ENCODE results near the gene CEP63. TPM values are rescaled to one million over a fixed set of nuclear protein-coding genes. Genes with fewer than 3 reads are reported as not detected.

Gene CEP63
- total RNA-seq, 2 experiments from 2014 or later: 21.8 to 22.0 TPM

DNA sequence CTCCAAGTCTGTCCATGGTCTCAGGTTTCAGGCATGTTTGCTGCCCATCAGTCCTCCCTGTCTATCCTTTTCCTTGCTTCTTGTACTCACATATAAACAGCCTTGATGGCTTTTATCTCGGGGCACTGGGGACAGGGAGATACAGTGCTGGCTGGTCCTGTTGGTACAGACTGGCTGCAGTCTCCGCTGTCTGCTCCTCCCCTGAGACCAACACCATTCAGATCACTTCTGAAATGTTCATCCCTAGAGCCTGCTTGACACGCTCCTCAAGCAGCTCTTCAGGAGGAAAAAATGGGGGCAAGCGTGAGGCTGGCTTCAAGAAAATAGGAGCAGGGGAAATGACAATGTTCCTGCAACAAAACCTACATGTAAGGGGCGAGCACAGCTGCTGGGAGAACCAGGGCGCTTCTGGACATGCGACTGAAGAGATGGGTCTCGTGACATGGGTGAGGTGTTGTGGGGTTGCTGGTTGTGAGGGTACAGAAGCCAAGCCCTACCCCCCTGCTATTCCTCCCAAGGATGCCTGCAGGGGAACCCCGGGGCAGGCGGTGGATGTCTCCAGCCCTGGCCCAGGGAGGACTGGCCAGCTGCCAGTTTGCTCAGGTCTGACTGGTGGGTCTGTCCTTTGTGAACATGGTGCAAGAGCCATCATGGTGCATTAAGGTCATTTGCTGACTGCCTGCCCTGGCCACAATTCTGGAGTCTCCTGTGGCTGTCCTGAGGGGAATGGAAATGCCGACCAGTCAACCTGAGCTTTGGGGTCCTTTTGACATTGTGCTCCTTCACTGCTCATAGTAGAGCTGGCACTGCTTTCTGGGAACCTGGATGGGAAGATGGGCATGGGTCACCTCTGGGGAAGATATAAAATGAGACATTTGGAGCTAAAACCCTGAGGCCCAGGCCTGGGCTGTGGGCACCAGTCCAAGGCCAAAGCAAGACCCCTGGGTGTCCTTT is 124.9 kb downstream of the CEP63 start:
- no peaks in the 10 kb centered on the region for H3K36me3 Mint-ChIP-seq
- peaks cover 5% of the 10 kb centered on the region for H3K27me3 Mint-ChIP-seq
- no peak for DNase-seq
- H3K4me3 Mint-ChIP-seq: no peak overlapping the region
- H3K9me3 Mint-ChIP-seq: no peaks in the 10 kb centered on the region
- H3K4me1 Mint-ChIP-seq: no peaks in the 10 kb centered on the region
- H3K27ac Mint-ChIP-seq: no peak overlapping the region

DNA sequence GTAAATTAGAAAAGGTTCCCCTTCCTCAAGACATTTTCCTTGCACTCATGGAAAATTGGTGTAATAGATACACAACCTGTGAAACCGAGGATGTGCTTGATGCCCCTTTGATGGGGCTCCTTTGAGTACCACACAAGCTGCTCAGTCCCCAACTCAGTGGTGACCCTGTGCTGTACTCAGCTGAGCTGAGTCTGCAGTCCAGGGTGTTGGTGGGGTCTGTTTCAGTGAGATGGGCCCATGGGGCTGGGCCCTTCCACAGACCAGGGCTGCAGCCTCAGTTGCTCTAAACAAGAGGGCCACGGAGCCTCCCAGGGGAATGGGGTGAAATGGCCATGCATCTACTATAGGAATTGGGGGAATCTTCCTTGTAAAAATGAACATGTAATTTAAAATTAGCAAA is 125.7 kb downstream of the CEP63 start:
- Mint-ChIP-seq H3K4me3 (no peak overlapping the region), H3K27ac (no peak overlapping the region), H3K9me3 (no peaks in the 10 kb centered on the region), H3K27me3 (peaks cover 5% of the 10 kb centered on the region), H3K36me3 (no peaks in the 10 kb centered on the region), H3K4me1 (no peaks in the 10 kb centered on the region)
- DNase-seq: no peak

DNA sequence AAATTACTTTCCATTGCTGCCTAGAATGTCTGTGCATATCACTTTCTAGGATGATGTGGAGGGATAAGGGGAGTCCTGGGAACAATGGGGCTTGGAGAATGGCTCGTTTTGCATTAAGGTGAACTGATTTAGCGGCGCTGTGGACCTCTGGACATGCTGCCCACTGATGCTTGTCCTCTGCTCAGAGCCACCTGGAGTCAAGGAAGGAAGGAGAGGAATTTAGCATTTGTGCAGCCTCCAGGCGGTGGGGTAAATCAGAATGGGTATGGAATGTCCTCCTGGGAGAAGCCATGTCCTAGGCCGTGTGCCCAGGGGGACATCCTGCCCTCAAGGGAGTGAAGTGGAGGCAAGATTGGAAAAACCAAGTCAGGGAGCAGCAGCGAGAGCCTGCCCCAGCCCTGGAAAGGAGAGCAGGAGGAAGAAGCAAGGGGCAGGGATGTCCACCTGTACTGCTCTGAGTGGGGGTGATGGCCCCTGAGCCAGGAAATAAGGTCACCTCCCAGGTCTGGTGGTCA is 127.2 kb downstream of the CEP63 start:
- no peaks in the 10 kb centered on the region for H3K36me3 Mint-ChIP-seq
- no peak for DNase-seq
- H3K27me3 Mint-ChIP-seq: peaks cover 5% of the 10 kb centered on the region
- no peaks in the 10 kb centered on the region for H3K9me3 Mint-ChIP-seq
- no peak overlapping the region for H3K4me3 Mint-ChIP-seq
- no peak overlapping the region for H3K27ac Mint-ChIP-seq
- no peaks in the 10 kb centered on the region for H3K4me1 Mint-ChIP-seq

DNA sequence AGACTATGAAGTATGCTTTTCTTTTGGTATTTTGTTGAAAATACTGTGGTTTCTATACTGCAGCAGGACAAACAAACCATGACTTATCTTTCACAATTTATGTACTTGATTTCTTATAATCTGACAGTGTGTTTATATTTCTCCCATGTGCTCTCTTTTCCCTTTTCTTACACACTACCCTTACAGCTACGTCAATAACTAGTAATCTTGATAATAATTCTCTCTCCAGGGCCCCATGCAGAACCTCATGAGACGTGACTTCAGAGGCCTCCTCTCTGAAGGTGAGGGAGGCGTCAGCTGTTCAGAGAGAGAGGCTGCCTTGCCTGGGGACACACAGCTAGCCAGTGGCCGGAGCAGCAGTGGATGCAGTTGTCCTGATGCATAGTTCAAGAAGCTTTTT is 129.1 kb downstream of the CEP63 start:
- no peak for DNase-seq
- Mint-ChIP-seq H3K27me3 (no peaks in the 10 kb centered on the region), H3K36me3 (no peaks in the 10 kb centered on the region), H3K4me3 (no peak overlapping the region), H3K27ac (no peak overlapping the region), H3K9me3 (no peaks in the 10 kb centered on the region), H3K4me1 (no peaks in the 10 kb centered on the region)

DNA sequence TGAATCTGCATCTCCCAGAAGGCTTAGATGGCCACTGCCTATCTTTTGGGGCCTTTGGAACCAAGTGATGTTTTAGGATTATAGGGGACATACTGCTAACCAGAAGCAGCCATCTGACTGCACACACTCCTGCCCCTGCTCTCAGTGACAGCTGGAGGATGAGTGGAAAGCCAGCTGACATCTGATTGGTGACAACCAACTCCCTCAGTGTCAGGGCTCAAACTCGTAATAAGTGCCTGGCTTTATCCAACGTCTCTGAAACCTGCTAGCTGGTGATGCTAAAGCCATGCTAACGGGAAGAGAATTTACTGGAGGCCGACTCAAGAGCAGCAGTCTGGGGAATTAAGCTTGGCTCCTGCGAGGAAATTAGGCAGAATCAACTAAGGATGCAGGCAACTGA is 129.9 kb downstream of the CEP63 start:
- Mint-ChIP-seq H3K4me3 (no peak overlapping the region), H3K27ac (no peak overlapping the region), H3K4me1 (no peaks in the 10 kb centered on the region), H3K36me3 (no peaks in the 10 kb centered on the region), H3K27me3 (no peaks in the 10 kb centered on the region), H3K9me3 (no peaks in the 10 kb centered on the region)
- DNase-seq: no peak

DNA sequence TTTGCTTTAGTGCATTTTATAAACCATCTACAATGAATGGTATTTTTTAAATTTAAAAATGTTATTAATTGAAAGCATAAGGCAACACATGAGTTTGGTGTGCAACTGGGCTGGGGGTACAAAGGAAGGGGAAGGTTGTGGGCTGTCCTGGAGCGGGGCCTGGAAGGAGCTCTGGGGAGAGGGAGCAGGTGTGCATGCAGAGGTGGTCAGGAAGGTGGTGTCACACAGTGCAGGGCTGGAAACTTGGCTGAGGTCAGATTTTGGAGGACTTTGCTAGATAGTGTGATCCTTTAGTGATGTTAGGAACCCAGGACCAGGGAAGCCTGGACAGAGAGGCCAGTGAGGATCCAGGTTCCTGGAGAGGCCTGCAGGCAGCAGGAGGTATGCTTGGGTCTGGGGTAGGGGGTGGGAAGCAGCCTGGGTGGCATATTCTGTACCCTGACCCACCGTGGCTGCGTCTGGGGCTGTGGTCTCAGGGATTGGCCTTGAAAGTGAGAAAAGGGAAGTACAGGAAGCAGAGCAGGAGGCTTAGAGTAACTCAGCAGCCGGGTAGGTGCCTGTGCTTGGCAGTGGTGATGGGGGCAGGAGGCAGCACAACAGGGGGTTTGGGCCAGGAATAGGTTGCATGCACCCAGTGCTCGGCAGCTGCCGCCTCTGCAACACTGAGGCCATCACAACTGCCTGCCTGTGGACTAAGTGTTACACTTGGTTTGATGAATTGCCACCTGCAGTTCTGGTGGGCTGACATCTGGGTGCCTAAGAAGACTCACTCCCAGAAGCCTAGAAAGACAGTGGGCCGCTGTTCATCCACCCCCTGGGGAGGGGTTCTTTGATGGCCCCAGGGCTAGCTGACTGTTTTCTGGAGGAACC is 132.0 kb downstream of the CEP63 start:
- Mint-ChIP-seq H3K27me3 (no peaks in the 10 kb centered on the region), H3K27ac (no peak overlapping the region), H3K4me3 (no peak overlapping the region), H3K9me3 (no peaks in the 10 kb centered on the region), H3K4me1 (peaks cover 4% of the 10 kb centered on the region), H3K36me3 (no peaks in the 10 kb centered on the region)
- DNase-seq: no peak

DNA sequence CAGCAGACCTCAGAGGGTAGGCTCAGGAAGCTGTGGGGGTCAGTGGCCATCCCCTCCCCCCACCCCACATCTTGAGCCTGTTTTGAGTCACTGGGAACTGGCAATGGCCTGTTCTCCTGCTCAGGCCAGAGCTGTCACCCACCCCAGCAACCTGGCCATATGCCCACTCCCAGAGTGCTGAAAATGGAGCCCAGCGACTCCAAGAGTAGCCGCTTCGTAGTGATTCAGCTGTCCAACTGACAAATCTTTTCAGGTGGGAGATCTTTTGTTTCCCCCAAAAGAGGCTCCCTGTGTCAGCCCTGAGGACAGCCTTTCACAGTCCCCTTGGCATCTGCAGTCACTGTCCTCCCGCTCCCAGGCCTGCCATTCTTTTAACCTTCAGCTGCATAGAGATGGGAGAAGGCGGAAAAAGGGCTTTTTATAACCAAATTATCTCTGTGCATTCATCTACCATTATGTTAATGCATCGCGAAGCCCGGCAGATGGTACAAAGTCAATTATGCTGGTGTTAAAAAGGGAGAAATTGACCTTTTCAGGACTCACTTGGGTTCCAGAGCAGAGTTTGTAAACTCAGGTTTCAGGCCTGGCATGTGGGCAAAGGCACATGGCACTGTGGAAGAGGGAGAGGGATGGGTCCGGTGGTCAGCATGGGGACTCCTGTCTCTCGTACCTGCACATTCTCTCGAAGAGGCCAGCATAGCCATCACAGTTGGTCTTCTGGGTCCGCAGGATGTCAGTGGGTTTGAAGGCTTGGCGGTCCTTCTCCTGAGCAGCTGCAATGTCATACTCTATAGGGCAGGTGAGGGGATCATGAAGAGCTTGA is 132.8 kb downstream of the CEP63 start:
- DNase-seq: no peak
- Mint-ChIP-seq H3K9me3 (no peaks in the 10 kb centered on the region), H3K36me3 (no peaks in the 10 kb centered on the region), H3K4me3 (no peak overlapping the region), H3K27me3 (no peaks in the 10 kb centered on the region), H3K4me1 (peaks cover 4% of the 10 kb centered on the region), H3K27ac (no peak overlapping the region)

DNA sequence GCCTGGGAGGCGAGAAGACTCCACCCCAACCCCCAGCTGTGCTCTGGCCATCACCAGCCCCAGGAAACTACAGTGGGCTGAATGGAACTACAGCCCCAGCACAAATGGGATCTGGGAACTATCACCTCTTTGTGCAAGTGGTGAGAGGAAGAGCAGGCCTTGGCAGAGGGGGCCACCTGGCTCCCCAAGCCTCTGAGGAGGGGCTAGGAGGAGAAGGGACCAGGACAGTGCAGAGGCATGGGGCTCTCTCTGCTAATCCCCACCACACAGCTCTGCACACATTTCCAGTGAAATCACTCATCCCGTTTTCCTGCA is 133.4 kb downstream of the CEP63 start:
- H3K27me3 Mint-ChIP-seq: no peaks in the 10 kb centered on the region
- H3K36me3 Mint-ChIP-seq: no peaks in the 10 kb centered on the region
- H3K27ac Mint-ChIP-seq: no peak overlapping the region
- no peak overlapping the region for H3K4me3 Mint-ChIP-seq
- no peaks in the 10 kb centered on the region for H3K9me3 Mint-ChIP-seq
- no peak for DNase-seq
- peaks cover 4% of the 10 kb centered on the region for H3K4me1 Mint-ChIP-seq

DNA sequence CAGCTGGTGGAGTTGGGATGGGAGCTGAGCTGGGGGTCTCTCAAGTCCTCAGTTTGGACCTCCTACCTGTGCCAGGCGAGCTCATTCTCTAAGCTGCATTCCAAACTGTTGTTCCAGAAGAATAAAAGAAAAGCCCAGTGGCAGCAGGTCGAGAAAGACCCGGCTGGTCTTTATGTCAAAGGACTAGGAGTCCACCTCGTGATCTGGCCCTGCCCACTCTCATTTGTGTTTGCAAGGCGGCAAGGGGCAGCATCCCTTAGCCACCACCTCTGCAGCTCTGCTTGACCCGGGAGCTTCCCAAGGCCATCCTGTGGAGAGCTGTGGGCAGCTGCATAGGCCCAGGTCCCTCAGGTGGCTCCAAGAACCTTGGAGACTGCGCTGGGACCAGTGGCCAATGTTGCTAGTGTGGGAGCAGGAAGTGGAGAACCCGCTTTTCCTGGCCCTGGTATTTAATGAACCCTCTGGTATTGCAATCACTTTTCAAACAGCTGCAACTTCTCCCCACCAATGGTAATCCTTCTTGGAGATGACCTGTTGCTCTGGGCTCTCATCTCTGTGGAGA is 134.1 kb downstream of the CEP63 start:
- Mint-ChIP-seq H3K27me3 (no peaks in the 10 kb centered on the region), H3K4me1 (peaks cover 4% of the 10 kb centered on the region), H3K4me3 (no peak overlapping the region), H3K27ac (no peak overlapping the region), H3K9me3 (no peaks in the 10 kb centered on the region), H3K36me3 (no peaks in the 10 kb centered on the region)
- no peak for DNase-seq

DNA sequence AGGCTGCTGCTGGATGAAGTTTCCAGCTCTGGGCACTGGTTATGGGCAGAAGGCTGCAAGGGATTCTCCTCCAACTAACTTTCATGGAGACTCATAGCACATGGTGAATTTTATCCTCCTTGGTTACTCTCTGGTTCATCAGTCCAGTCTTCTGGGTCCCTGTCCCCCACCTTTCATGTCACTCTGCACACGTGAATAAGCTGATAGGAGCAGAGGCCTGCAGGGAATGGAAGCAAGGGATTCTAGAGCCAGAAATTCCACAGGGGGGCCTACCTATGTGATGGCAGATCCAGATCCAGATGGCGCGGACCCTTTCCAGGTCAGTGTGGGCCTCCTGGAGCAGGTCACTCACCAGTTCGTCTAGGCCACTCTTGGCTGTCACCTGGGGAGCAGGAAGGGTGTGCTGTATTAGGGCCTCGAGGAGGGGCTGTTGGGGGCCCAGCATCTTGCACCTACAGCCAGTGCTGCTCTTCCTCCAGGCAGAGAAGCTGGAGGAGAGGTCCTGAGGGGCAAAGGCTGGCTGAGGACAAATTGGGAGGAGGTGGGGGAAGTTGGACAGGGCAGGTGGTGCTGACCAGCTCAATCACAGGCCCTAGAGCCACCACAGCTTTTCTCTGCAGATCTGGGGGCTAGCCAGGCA is 134.7 kb downstream of the CEP63 start:
- no peaks in the 10 kb centered on the region for H3K36me3 Mint-ChIP-seq
- H3K4me3 Mint-ChIP-seq: no peak overlapping the region
- H3K9me3 Mint-ChIP-seq: no peaks in the 10 kb centered on the region
- H3K4me1 Mint-ChIP-seq: peaks cover 4% of the 10 kb centered on the region
- H3K27me3 Mint-ChIP-seq: no peaks in the 10 kb centered on the region
- DNase-seq: no peak
- no peak overlapping the region for H3K27ac Mint-ChIP-seq

DNA sequence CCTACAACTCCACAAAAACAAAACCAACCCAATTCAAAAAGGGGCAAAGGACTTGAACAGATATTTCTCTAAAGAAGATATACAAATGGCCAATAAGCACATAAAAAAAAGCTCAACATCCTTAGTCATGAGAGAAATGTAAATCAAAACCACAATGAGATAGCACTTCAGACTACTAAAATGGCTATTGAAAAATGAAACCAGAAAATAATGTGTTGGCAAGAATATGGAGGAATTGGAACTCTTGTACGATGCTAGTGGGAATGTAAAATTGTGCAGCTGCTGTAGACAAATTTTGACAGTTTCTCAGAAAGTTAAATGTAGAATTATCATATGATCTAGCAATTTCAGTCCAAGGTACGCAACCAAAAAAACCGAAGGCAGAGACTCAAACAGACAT is 136.0 kb downstream of the CEP63 start:
- DNase-seq: no peak
- peaks cover 4% of the 10 kb centered on the region for H3K4me1 Mint-ChIP-seq
- H3K9me3 Mint-ChIP-seq: no peaks in the 10 kb centered on the region
- no peak overlapping the region for H3K4me3 Mint-ChIP-seq
- H3K27ac Mint-ChIP-seq: no peak overlapping the region
- H3K27me3 Mint-ChIP-seq: no peaks in the 10 kb centered on the region
- H3K36me3 Mint-ChIP-seq: no peaks in the 10 kb centered on the region

DNA sequence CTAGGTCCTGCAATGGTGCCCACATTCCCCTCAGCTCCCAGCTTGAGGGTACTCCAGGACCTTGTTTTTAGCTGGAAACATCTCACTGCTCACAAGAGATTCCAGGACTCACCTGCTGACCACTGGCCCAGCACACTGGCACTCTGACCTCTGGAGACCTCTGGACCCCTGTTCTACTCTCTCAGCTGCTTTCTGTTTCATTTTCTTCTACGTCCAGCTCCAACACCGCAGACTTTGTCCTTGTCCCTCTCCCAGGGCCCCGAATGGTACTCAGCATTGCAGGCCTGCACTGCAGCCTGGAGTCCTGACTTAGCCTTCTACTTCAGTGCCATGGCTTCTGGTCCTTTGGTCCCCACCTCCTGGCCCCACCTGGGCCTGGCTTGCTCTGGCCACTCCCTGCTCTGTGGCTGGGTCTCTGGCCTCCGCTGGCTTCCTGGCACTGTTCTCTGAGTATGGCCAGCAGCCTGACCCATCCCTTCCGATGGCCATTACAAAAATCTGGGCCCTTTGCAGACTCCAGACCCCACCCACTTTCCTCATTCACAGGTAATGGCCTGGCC is 137.0 kb downstream of the CEP63 start:
- H3K27ac Mint-ChIP-seq: no peak overlapping the region
- no peaks in the 10 kb centered on the region for H3K27me3 Mint-ChIP-seq
- DNase-seq: no peak

DNA sequence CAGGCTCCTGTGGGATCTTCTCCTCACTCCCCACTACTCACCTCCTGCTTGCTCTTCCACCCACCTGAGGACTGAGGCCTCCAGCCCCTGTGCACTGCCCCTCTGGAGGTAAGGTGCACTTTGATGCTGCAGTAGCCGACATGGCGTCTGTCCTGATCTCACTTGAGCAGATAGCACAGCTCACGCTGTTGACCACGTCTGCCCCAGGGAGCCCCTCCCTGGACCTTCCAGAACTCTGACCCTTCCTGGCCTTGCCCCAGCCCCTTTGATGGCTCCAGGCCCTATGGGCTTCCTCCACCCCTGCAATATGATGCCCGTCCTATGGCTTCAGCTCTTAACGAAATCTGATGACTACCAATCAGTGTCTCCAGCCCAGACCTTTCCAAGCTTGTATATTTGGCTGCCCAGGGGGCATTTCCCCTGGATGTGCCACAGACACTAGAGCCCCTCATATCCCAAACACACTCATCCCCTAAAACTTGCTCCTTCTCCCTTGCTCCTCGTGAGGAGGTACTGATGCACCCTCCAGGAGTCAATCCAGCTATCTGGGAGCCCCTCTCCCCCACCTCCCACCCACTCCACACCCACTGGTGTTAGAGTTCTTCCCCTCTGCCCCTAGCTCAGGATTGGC is 137.9 kb downstream of the CEP63 start:
- H3K36me3 Mint-ChIP-seq: no peaks in the 10 kb centered on the region

More for the DNA sequence above, 137.0 kb downstream of the CEP63 start:
- Mint-ChIP-seq H3K4me1 (peaks cover 4% of the 10 kb centered on the region), H3K36me3 (no peaks in the 10 kb centered on the region), H3K9me3 (no peaks in the 10 kb centered on the region), H3K4me3 (no peak overlapping the region)

More for the DNA sequence above, 137.9 kb downstream of the CEP63 start:
- Mint-ChIP-seq H3K4me3 (no peak overlapping the region), H3K27ac (no peak overlapping the region), H3K9me3 (no peaks in the 10 kb centered on the region), H3K4me1 (peaks cover 4% of the 10 kb centered on the region), H3K27me3 (no peaks in the 10 kb centered on the region)
- DNase-seq: no peak
